ENCODE results near the gene AQP10. TPM values are rescaled to one million over a fixed set of nuclear protein-coding genes. Genes with fewer than 3 reads are reported as not detected.

Gene AQP10
- total and polyA plus RNA-seq, 10 of the 15 experiments (the other 5 are each of a cell fraction or from before 2014, with no cell fraction given) = not detected

- DNase-seq (ENCODE audit: low read depth, low spot score) (no peak), ATAC-seq (no peak), FAIRE-seq (no peak)
- Histone ChIP-seq H3K4me1 (ENCODE audit: control insufficient read depth, insufficient read depth, low read length) (no peaks in the 10 kb centered on the region), H3K9ac (ENCODE audit: control insufficient read depth, insufficient read depth, low read length) (no peak overlapping the region), H3K27ac (ENCODE audit: control insufficient read depth, insufficient read depth) (no peak overlapping the region), H3K79me2 (ENCODE audit: control insufficient read depth, insufficient read depth, low read length) (no peaks in the 10 kb centered on the region), H3K27me3 (replicated peaks in 1 of 2; ENCODE audit: control insufficient read depth in 2 of 2, insufficient read depth in 2 of 2, low read length in 1 of 2) (no peaks in the 10 kb centered on the region), H3K9me3 (replicated peaks; ENCODE audit: control insufficient read depth, insufficient read depth, low read length) (no peaks in the 10 kb centered on the region; the same call in 2 of the 3 replicates), H3K36me3 (ENCODE audit: control insufficient read depth in 2 of 2, insufficient read depth in 2 of 2, low read length in 1 of 2) (no peaks in the 10 kb centered on the region), H4K20me1 (ENCODE audit: control insufficient read depth, insufficient read depth) (no peaks in the 10 kb centered on the region), H2AFZ (ENCODE audit: control insufficient read depth, low read depth, low read length) (no peak overlapping the region), H3K4me2 (ENCODE audit: control insufficient read depth, insufficient read depth) (no peak overlapping the region), H3K4me3 (no peak overlapping the region)
- ChIA-PET SMC1A (ENCODE audit: uncharacterized antibody, unreplicated experiment) (no interaction called here), CTCF (interaction anchor here (1.2 to 1.8 kb wide), 3 partner anchors 39 to 191 kb away, joined by 3 to 5 read pairs (median 3); no protein-coding TSS in a partner anchor), RAD21 (ENCODE audit: unreplicated experiment) (no interaction called here), POLR2A (no interaction called here)
- in situ Hi-C loops (cut with MboI) = no loop called here
- no peak for TF ChIP-seq ZNF687 (IDR thresholded peaks at IDR 0.05)
- no peak for TF ChIP-seq STAT3 (IDR thresholded peaks at IDR 0.05; ENCODE audit: low read depth, low read length)
- no peak for TF ChIP-seq EZH2 (IDR thresholded peaks at IDR 0.05; ENCODE audit: borderline replicate concordance, control insufficient read depth, low read depth, low read length)
- no peak for TF ChIP-seq HCFC1 (IDR thresholded peaks at IDR 0.05; ENCODE audit: low read length)
- TF ChIP-seq GATAD2B (conservative IDR thresholded peaks at IDR 0.05; ENCODE audit: low read depth) = no peak
- TF ChIP-seq ZNF384 (IDR thresholded peaks at IDR 0.05; ENCODE audit: borderline replicate concordance, low read depth, low read length) = no peak
- no peak for TF ChIP-seq CBX3 (IDR thresholded peaks at IDR 0.05; ENCODE audit: borderline replicate concordance, low read depth)
- TF ChIP-seq CREB1 (IDR thresholded peaks at IDR 0.05; ENCODE audit: low read depth) = no peak
- WGBS (ENCODE audit: insufficient coverage, insufficient replicate concordance, low lambda C conversion rate, missing lambda C conversion rate) = 45% methylated on average over 3 of the region's 3 CpGs
- intact Hi-C loops (cut with micrococcal nuclease; ENCODE audit: unreplicated experiment) = no loop called here
- BruUV-seq (replicated peaks) = no TSS peak
Measured at GRCh38 chr1:154288661-154289060, 32.2 kb upstream of the AQP10 start.

Data from GM12878 (cell line).